Measurements from ENCODE around the gene SYNDIG1.
A peak's percentile ranks its signal among the peaks of the same experiment; 100 is the strongest.
"Not testable (repeated sequence)": the region's sequence is repeated elsewhere in the genome, so short reads cannot be mapped to it uniquely, and the experiment has no call there.

SYNDIG1 gene

DNA sequence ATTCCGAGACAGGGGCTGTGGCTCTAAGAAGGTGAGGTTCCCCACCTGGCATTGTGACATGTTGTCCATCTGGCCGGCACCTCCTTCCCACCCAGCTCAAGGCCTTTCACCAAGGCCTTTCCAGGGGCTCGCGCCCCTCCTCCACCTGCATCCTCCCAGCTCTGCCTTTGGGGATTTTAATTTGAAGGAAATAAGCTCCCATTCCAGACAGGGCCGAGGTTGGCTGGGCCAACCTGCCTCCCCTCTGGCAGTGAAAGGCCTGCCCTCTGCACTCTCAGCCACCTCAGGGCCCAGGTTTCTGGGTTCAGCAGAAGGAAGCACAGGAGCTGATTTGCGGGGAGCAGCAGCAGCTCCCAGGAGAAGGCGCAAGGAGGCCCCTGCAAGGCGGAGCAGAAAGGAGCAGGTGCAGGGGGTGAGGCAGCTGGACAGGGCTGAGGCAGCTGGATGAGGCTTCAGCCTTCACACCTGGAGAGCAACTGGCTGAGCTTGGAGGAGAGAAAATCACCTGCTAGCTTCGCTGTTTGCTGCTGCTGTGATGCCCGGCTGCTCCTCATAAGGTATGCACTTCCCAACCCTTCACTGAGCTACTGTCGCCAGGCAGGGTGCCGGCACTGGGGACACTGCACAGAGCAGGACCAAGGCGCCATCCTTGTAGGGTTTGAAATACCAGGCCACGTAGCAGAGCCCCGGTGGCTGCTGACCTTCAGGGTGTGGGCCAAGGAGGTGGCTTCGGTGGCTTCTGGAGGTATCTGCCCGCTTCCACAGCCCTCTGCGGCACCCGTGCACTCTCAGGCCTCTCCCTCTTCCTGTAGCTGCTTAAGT is 147.0 kb downstream of the SYNDIG1 start:
- no peak for DNase-seq

DNA sequence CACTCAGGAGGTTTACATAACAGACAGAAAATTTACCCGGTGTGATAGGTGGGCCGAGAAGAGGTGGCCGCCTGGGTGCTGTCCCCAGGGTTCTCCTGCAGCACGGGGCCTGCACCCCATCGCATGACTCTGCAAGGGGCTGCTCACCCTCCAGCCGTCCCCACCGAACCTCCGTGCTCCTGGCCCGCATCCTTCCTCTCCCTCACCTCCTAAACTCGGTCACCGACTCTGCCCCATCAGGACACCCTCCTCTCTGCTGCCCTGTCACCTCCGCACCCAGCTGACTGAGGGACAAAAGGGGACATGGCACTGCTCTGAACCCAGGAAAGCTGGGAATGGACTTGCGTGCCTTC is 147.6 kb downstream of the SYNDIG1 start:
- DNase-seq: no peak

GRCh38 chr20:24617757-24618450 is 148.5 kb downstream of the SYNDIG1 start:
- no peak for DNase-seq

DNA sequence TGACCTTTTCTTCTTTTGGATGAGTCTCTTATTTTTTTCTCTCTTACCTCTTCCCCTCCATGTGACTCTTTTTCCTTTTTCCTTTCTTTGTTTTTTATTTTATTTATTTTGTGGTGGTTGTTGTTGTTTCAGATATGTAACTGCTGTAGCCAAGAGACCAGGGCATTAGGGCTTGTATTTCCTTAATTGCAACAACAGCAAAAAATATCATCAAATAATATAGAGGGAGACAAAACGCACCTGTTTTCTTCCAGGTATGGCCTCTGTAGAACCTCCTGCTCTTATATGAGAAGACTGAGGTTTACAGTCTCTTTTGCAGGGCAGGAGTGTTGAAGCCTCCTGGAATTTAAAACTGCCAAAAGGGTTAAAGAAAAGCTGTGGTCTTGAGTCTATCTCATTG is 149.3 kb downstream of the SYNDIG1 start:
- DNase-seq: no peak

DNA sequence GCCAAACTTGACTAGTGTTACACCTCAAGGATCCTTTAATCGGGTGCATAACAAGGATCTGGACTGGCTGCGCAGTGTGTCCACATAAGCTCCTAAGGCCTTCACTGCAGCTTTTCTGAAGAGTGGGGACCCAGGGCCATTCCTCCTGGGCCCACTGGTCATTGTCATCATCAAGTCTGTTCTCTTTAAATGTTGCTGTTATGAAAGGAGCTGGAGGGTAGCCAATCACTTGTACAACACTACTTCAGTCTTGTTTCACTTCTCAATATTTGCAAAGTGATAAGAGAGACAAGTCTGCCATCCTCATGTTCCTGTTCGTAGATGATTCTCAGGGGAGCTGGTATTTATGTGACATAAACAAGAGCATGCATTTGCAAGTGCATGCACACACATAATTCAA is 149.8 kb downstream of the SYNDIG1 start:
- DNase-seq: no peak

- no peak for DNase-seq
These were observed 151.6 kb downstream of the SYNDIG1 start for GRCh38 chr20:24620937-24621519.

DNA sequence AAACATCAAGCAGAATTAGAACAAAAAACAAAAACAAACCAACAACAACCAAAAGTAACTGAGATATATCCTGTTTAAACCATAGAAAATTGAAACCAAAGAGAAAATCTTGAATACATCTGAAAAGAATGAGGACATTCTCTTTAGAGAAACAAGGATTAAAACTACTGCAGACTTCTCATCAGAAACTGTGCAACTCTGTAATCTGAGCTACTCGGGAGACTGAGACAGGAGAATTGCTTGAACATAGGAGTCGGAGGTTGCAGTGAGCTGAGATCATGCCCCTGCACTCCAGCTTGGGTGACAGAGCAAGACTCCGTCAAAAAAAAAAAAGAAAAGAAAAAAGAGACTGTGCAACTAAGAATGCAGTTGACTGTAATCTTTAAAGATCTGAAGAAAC is 153.4 kb downstream of the SYNDIG1 start:
- no peak for DNase-seq

DNA sequence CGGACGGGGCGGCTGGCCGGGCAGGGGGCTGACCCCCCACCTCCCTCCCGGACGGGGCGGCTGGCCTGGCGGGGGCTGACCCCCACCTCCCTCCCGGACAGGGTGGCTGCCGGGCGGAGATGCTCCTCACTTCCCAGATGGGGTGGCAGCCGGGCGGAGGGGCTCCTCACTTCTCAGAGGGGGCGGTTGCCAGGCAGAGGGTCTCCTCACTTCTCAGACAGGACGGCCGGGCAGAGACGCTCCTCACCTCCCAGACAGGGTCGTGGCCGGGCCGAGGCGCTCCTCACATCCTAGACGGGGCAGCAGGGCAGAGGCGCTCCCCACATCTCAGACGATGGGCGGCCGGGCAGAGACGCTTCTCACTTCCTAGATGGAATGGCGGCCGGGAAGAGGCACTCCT is 156.7 kb downstream of the SYNDIG1 start:
- not testable (repeated sequence) for DNase-seq

DNA sequence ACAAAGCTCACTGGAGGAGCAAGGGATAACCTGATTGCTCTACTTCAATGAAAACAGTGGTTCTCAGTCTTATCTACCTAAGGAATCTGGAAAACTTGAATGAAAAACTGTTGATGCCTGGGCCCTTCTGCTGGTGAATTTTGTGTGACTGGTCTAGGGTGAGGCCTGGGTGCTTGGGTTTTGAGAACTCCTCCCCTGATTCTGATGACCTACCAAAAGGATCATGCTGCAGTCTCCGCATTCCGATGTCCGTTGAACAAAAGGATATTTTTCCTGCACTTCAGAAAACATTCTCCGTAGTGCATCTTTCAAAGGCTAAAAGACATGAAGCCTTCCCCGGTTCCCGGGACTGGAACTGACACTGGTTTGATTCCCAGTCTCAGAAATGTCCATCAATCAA is 157.9 kb downstream of the SYNDIG1 start:
- DNase-seq: no peak

DNA sequence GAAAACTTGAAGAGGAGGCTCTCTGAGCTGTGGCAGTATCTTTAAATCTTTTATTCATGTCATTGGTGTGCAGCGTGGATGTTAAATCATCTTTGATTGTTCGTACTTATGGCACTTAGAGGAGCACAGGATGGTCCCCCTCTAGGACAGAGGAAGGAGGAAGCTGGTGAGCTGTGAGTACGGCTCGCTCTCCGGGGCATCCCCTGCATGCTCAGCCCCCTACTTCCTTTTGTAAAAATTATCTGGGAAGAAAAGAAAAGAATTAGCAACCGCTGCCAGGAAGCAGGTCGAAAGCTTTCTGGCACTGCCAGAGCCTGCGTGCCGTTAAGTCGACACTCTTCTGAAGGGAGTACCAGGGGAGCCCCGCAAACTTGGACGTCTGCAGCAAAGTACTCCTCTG is 158.5 kb downstream of the SYNDIG1 start:
- no peak for DNase-seq

DNA sequence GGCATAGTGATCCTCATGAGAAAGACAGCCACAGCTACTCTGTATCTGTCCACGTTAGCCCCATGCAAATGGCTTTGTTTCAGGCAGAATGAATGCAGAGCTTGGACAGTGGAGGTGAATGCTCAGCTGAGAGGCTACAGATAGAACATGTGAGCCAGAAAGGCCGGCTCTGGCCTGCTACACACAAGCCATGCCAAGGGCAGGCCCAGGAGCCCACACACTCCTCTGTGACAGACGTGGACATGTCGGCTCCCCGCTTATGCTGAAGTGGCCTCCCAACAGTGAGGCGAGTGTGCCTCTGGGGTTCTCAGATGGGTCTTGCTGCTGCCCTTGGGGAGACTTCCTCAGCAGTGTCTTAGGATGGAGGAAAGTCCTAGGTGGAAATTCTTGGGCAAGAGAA is 159.6 kb downstream of the SYNDIG1 start:
- DNase-seq: no peak

DNA sequence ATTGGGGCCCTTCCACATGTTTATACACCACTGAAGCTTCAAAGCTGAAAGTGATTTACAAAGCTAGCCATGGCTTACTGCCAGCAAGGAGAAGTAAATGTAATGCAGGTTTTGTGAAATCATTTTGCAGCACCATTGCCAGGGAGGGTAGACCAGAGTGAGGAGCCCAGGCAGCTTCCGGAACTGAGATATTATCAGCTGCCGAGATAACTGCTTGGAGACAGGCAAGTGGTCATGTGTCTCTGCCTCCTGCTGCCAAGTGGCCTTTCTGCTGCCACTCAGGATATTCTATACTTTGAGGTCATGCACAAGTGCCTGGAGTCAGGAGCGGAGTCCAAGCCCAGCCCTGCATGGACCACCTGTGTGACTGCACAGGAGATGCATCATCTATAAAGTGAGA is 160.2 kb downstream of the SYNDIG1 start:
- no peak for DNase-seq

GRCh38 chr20:24630486-24631172 is 161.2 kb downstream of the SYNDIG1 start:
- no peak for DNase-seq

DNA sequence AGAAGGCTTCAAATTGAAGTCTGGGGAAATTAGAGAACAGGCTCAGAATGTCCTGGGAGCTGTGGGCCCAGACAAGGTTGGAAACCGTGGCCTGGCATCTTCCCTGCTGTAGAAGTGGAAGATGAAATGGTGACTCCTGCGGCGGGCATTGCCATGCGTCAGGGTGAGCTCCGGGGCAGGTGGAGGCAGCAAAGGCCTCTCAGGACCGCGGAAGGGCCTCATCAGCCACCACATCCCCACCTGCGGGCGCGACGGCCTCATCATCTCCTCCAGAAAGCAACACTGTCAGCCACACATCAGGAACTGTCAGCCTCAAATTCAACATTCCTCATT is 161.7 kb downstream of the SYNDIG1 start:
- DNase-seq: no peak

GRCh38 chr20:24632581-24632980 is 163.2 kb downstream of the SYNDIG1 start:
- no peak for DNase-seq

DNA sequence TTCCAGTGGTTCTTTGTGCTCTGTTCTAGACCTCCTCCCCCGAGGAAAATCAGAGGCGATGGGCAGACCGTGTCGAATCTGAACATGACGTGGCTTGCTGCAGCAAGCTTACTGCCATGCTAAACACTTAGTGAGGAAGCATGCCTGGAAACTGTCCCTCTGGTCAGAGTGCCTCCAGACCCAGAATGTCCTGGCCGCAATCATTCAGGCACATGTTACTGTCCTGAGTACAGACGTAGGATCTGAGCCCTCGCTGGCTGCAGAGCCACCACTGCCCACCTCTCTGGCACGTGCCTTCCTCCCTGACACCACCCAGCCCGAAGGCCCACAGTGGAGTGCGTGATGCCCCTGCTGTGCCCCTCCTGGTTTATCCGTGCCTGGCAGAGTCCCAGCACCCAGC is 163.6 kb downstream of the SYNDIG1 start:
- DNase-seq: no peak

GRCh38 chr20:24633521-24633920 is 164.1 kb downstream of the SYNDIG1 start:
- DNase-seq: no peak

DNA sequence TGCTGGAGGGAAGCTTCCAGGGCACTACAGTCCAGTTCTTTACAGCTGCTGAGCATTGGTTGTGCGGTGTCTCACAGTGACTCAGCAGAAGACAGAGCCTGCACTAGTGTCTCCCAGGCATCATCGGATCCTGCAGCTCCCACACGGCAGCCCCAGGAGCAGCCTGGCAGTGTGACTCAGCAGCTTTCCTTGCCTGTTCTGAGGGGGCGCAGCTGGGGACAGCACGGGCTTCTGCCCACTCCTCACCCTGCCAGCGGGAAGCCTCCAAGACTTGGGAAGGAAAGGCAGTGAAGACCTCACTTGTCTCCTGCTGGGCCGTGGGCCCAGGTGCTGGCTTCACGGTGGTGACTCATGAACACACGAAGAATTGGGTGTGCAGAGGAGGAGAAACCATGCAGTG is 165.4 kb downstream of the SYNDIG1 start:
- DNase-seq: peak; percentile 35

GRCh38 chr20:24636626-24637025 is 167.2 kb downstream of the SYNDIG1 start:
- no peak for DNase-seq

DNA sequence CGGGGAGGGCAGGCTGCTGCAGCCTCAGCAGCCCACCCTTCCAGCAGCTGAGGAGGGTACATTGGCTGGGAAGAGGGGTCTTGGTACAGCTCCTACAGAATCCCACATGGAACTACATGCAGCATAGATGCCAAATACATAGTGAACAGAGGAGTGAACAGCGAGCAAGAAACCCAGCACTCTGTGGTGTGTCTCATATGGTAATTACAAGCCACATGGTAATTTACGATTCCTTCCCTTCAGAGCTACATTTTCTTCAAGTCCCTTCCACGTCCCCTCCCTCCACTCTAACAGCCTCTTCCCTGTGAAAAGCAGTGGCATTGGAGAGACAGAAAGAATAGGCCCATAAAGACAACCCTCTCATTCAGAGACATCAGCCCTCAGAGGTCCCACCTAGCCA is 167.7 kb downstream of the SYNDIG1 start:
- no peak for DNase-seq

GRCh38 chr20:24637941-24638340 is 168.5 kb downstream of the SYNDIG1 start:
- no peak for DNase-seq

GRCh38 chr20:24638591-24639548 is 169.4 kb downstream of the SYNDIG1 start:
- DNase-seq: no peak

DNA sequence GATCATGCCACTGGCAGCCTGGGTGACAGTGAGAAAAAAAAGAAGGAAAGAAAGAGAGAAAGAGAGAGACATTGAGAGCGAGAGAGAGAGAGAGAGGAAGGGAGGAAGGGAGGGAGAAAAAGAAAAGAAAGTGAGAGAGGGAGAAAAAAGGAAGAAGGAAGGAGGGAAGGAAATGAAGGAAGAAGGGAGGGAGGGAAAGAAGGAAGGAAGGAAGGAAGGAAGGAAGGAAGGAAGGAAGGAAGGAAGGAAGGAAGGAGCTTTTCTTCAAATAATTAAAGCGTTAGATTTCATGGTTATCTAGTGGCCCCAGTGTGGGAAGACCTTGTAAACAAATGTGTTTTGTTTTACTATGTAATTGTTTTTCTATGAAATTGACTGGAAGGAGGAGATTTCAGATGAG is 170.8 kb downstream of the SYNDIG1 start:
- no peak for DNase-seq
